Measurements from ENCODE around the gene SOCS4.

DNA sequence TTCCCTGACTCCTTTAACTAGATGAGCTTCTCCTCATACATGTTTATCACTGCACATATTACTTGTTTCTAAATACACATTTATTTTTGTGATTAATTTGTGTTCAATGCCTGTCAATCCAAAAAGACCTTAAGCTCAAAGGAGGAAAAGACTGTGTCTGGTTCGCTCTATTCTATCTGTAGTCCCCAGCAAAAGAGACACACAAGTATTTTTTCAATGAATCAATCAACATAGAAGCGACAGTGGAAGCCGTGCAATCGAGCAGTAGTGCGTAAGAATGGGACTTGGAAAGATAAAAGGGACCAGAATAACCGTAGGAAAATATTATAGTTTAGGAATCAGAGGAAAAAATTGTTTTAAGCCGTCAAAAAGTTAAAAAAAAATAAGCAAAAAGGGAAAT is 1.1 kb upstream of the SOCS4 start:
- TF ChIP-seq, protein P1, sequence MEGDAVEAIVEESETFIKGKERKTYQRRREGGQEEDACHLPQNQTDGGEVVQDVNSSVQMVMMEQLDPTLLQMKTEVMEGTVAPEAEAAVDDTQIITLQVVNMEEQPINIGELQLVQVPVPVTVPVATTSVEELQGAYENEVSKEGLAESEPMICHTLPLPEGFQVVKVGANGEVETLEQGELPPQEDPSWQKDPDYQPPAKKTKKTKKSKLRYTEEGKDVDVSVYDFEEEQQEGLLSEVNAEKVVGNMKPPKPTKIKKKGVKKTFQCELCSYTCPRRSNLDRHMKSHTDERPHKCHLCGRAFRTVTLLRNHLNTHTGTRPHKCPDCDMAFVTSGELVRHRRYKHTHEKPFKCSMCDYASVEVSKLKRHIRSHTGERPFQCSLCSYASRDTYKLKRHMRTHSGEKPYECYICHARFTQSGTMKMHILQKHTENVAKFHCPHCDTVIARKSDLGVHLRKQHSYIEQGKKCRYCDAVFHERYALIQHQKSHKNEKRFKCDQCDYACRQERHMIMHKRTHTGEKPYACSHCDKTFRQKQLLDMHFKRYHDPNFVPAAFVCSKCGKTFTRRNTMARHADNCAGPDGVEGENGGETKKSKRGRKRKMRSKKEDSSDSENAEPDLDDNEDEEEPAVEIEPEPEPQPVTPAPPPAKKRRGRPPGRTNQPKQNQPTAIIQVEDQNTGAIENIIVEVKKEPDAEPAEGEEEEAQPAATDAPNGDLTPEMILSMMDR (IDR thresholded peaks at IDR 0.05; ENCODE audit: low read depth, low read length), result no peak
- TF ChIP-seq MYC (IDR thresholded peaks at IDR 0.05; ENCODE audit: low read depth, low read length) (no peak), POLR2A (IDR thresholded peaks at IDR 0.05; ENCODE audit: extremely low read depth, insufficient read length) (no peak)
